ENCODE measurements around the gene SLC66A3. TPM values are rescaled to one million over a fixed set of nuclear protein-coding genes. Genes with fewer than 3 reads are reported as not detected.

Gene SLC66A3
- total RNA-seq, 1 experiment from 2014 or later = 13.3 TPM

GRCh38 chr2:11166476-11166875 is 11.2 kb downstream of the SLC66A3 start:
- H3K27ac Mint-ChIP-seq = no peak overlapping the region
- Histone ChIP-seq H3K79me2 (ENCODE audit: insufficient read depth, low read length) (no peaks in the 10 kb centered on the region), H3K9me3 (ENCODE audit: control insufficient read depth, low read depth, low read length) (no peaks in the 10 kb centered on the region), H3T11ph (ENCODE audit: low read length) (no peak overlapping the region), H3K9ac (ENCODE audit: extremely low read depth, insufficient read length, low read length) (no peak overlapping the region), H3K14ac (ENCODE audit: insufficient read depth, low read length) (no peak overlapping the region), H3K4me1 (ENCODE audit: insufficient read depth, low read length) (no peaks in the 10 kb centered on the region), H2BK12ac (ENCODE audit: insufficient read length, low read depth, low read length) (no peak overlapping the region), H2BK5ac (ENCODE audit: insufficient read length, low read length) (no peak overlapping the region), H2BK20ac (ENCODE audit: low read depth, low read length, poor library complexity, severe bottlenecking) (no peak overlapping the region), H4K8ac (replicated peaks; ENCODE audit: insufficient read length, low read depth, low read length) (no peak overlapping the region), H3K4ac (ENCODE audit: low read depth, low read length) (no peak overlapping the region), H3K23ac (ENCODE audit: insufficient read length, low read depth, low read length) (no peak overlapping the region), H2AK5ac (ENCODE audit: insufficient read length, low read length) (no peak overlapping the region), H4K5ac (ENCODE audit: insufficient read length, low read depth, low read length) (no peak overlapping the region), H3K79me1 (ENCODE audit: insufficient read depth, low read depth, low read length, poor library complexity, severe bottlenecking) (no peaks in the 10 kb centered on the region), H4K91ac (ENCODE audit: insufficient read length, low read depth, low read length) (no peak overlapping the region), H2AFZ (ENCODE audit: low read length) (no peak overlapping the region), H3K27ac (ENCODE audit: insufficient read length, low read depth, low read length) (no peak overlapping the region), H3K56ac (ENCODE audit: insufficient read length, low read depth, low read length) (no peak overlapping the region), H2BK120ac (ENCODE audit: low read depth, low read length, poor library complexity, severe bottlenecking) (no peak overlapping the region), H2BK15ac (ENCODE audit: low read depth, low read length) (no peak overlapping the region), H4K20me1 (ENCODE audit: control insufficient read depth, insufficient read depth, insufficient read length) (no peaks in the 10 kb centered on the region), H3K27me3 (ENCODE audit: insufficient read depth, low read length) (no peaks in the 10 kb centered on the region), H3K18ac (ENCODE audit: insufficient read length, low read depth, low read length) (no peak overlapping the region), H3K23me2 (ENCODE audit: insufficient read length, low read depth, low read length, poor library complexity, severe bottlenecking) (no peaks in the 10 kb centered on the region), H3K4me2 (ENCODE audit: insufficient read depth, insufficient read length, low read length) (no peak overlapping the region)
- TF ChIP-seq CTCF (conservative IDR thresholded peaks at IDR 0.05) = no peak
- H3K9me3 Mint-ChIP-seq = no peaks in the 10 kb centered on the region
- WGBS (ENCODE audit: extremely low coverage, insufficient read length, low lambda C conversion rate) = no CpG with 5 or more reads among the region's 10 CpGs
- DNase-seq = no peak
- H3K36me3 Mint-ChIP-seq (ENCODE audit: insufficient read depth in 1 of 3, low read depth in 3 of 3) = no peaks in the 10 kb centered on the region; a peak in 1 of 7 replicates
- no peak overlapping the region for H3K4me3 Mint-ChIP-seq
- H3K4me1 Mint-ChIP-seq = peaks cover 8 to 15% of the 10 kb centered on the region in 2 experiments
- H3K27me3 Mint-ChIP-seq (ENCODE audit: low read depth) = no peaks in the 10 kb centered on the region
